ENCODE data around the gene RPS8.

The RPS8 gene

GRCh38 chr1:44803312-44804095 lies 28.2 kb downstream of the RPS8 start:
- no peak for DNase-seq (ENCODE audit: low read depth)
- peak overlapping the region; percentile 4 for H3K4me3 ChIP-seq (ENCODE audit: control insufficient read depth, low read depth, low read length)
- no peak for TF ChIP-seq CTCF (conservative IDR thresholded peaks at IDR 0.05; ENCODE audit: control insufficient read depth, insufficient read depth, low read depth, low read length)

GRCh38 chr1:44805311-44806024 lies 30.1 kb downstream of the RPS8 start:
- no peak overlapping the region for H3K4me3 ChIP-seq (ENCODE audit: control insufficient read depth, low read depth, low read length)
- TF ChIP-seq CTCF (conservative IDR thresholded peaks at IDR 0.05; ENCODE audit: control insufficient read depth, insufficient read depth, low read depth, low read length), result peak; percentile 4
- no peak for DNase-seq (ENCODE audit: low read depth)

- no peak for DNase-seq (ENCODE audit: low read depth)
- no peak overlapping the region for H3K4me3 ChIP-seq (ENCODE audit: control insufficient read depth, low read depth, low read length)
- no peak for TF ChIP-seq CTCF (conservative IDR thresholded peaks at IDR 0.05; ENCODE audit: control insufficient read depth, insufficient read depth, low read depth, low read length)
These were observed 30.8 kb downstream of the RPS8 start for GRCh38 chr1:44806025-44806703.

GRCh38 chr1:44806704-44807363 lies 31.5 kb downstream of the RPS8 start, which contains the start of gene DYNLT4:
Gene DYNLT4, minus strand, starts transcription at chr1:44807351. Its CDS starts 683 bp downstream, at chr1:44806668.
- peak within 1 kb of the TSS; percentile 23 for H3K4me3 ChIP-seq (ENCODE audit: control insufficient read depth, low read depth, low read length)
- no peak for DNase-seq (ENCODE audit: low read depth)
- TF ChIP-seq CTCF (conservative IDR thresholded peaks at IDR 0.05; ENCODE audit: control insufficient read depth, insufficient read depth, low read depth, low read length), result no peak

GRCh38 chr1:44807364-44808062 lies 32.2 kb downstream of the RPS8 start:
- TF ChIP-seq CTCF (conservative IDR thresholded peaks at IDR 0.05; ENCODE audit: control insufficient read depth, insufficient read depth, low read depth, low read length), result no peak
- no peak overlapping the region for H3K4me3 ChIP-seq (ENCODE audit: control insufficient read depth, low read depth, low read length)
- DNase-seq (ENCODE audit: low read depth), result peak; percentile 100
